NCI-H1694 treated with DMSO at 0.1 percent for 48 hours (cell line): ENCODE results near the gene DIP2B.

Experiments
- DNase-seq: peaks from one replicate; lab custom pipeline; 2025; lab: John Stamatoyannopoulos, UW

Gene DIP2B

DNA sequence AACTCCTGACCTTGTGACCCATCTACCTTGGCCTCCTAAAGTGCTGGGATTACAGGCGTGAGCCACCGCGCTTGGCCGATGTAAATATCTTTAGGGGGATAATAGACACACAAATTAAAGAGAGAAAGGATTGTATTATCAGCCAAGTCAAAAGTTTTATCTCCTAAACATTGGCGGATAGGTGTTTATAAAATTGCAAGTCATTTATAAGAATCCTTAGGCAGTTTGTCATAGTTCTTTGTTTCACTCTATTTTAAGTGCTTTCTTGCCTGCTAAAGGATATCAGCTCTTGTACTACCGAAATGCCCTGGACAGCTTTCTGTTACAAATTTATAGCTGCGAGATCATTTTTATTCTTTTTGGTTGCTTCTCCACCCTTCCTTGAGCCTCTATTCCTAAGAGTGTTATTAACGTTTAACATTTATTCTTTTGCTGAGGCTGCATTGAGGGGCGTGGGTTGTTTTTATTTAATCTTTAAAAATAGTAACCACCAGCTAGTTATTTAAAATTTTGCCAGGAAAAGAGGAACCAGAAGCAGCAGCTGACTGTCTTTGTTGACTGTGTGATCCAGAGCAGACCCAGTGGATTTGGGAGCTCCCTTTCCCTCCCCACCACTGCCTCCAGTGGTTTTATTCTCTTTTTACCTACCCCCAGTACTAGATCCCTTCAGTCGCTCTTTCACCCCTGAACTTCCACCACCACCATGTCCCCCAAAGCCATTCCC is 106.4 kb downstream of the DIP2B start:
- DNase-seq: no peak

DNA sequence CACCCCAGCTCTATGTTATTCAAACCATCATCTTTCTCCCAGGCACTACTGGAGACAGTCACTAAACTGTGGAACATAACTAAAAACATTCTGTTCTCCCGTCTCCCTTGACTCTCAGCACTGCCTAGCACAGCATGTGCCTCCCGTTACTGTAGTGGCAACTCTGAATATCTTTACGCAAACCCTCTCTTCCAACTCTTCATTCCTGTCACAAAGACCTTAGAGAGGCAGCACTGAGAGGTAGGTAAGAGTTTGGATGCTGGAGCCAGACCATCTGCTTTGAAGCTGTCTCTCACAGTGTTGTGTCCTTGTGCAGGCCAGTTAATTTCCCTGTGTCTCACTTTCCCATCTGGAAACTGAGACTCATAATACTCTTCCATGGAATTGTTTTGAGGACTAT is 108.1 kb downstream of the DIP2B start:
- DNase-seq: no peak

DNA sequence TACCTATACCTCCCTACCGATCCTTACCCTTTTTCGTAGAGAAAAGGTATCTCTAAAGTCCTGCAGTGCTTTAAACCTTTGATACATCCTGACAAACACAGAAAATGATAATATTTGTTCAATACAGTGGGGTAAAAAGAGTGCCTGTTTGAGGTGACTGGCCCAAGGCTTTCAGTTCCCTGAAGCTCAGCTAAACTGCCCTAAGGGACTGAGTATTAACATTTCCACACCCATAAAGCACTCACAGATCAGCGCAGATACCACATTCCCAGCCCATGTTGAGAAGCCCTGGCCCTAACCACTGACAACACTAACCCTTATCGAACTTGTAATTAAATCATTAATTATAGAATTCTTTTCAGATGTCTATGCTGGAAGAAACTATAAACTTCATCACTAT is 108.7 kb downstream of the DIP2B start:
- DNase-seq: no peak

DNA sequence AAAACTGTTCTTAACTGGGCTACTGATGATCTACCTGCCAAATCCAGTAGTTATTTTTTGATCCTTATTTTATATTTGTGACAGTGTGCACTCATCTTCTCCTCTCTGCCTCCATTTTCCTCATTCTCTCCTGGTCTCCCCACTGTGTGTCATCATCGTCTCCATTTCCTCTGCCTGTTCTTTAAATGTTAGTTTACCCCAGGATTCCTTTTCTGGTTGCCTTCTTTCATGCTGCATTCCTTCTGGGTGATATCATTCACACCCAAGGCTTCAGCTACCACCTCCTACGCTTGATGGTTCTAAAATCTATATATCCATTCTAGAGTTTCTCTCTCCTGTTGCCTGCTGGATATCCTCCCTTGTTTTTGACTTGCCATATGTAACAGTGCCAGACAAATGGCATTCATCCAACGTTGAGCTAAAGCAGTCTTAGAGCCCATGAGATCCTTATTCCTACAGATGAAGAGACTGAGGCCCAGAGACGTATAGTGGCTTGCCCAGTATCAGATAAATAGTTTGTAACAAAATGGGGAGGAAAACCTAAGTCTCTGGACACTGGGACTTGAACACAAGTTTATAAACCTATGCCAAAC is 109.5 kb downstream of the DIP2B start:
- no peak for DNase-seq

DNA sequence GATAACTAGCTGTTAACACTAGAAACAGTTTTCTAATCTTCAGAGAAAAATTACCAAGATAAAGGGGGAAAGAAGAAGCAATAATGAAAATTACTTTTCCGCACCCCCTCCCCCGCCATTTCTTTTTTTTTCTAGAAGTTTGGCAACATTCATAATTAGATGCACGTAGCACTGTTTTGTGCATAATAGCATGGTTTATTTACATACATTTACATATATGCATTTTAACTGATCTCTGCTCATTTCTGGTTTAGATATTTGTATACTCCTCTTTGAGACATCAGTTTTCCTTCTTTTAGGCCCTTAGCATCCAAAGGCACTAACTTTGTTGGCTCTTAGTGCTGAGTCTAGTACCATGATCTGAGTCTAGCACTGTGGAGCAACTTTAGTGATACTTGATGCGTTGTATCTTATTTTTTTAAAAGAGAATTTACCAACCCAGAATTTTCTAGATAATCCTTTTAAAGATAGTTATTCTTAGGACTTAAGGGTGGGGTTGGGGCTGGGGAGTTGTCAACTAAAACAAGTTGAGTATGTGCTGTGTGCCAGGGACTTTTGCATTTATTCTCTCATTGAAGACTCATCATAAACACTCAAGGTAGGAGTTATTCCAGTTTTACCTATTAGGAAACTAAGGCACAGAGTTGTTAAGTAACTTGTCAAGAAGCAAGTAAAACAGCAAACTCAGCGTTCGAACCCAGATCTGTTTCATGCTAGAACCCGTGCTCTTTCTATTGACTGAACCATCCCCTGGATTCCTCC is 110.5 kb downstream of the DIP2B start:
- no peak for DNase-seq

DNA sequence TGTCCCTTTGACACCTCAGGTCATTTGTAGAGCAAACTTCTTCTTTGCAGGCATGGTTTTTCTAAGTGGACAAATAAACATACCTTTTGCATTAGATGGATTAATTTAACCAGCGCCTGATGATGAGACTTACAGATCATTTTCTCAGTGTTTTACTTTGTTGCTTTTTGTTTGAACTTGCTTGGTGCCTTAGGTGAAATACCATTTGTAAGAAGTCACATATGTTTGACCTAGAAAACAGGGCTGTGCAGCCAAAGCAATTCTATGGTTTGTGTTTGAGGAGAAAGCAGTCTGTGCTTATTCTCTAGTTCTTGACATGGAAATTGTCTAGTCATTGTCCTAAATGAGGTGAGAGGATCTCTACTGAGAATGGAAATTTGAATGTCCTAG is 111.1 kb downstream of the DIP2B start:
- no peak for DNase-seq

DNA sequence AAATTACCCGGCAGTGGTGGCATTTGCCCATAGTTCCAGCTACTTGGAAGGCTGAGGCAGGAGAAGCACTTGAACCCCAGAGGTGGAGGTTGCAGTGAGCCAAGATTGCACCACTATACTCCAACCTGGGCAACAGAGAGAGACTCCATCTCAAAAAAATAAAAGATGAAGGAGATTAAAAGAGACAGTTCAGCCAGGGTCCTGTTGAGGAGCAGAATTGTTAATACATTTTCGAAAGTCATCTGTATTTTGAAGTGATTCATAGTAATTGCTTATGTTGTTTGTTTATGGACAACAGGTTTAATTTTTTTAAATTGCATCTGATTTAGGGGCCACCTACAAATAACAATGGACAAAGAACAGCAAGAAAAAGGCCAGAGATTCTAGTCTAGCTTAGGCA is 112.9 kb downstream of the DIP2B start:
- no peak for DNase-seq

DNA sequence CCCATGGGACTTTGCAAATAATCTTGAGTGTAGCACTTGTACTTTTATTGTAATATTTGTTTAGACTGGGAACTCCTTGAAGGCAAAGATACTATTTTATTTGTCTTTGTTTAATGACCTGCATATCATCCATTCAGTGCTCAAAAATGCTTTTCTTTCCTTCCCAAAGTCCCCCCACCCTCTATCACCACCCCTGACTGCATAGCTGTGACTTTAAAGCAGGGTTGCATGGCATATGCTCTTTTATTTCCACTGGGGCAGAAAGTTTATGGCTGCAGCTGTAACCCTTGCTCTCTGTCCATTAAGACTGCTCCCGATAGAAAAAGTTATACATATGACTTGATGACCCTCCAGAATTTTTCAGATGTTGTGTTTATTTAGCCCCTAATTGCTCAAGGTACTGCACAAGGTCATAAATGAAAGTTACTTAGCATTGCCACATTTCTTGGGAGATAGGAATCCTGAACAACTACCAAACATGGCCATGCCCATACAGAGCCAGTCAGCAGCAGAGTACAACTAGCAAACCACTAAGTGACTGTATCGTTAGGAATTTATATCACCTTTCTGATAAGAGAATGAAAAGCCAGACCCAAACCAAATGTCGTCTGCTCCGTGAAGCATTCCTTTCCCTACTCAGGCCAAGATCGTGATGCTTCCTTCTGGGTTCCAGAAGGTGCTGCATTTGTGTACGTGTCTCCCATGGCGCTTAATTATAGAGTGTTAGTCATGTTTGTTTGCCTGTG is 114.3 kb downstream of the DIP2B start:
- DNase-seq: no peak

DNA sequence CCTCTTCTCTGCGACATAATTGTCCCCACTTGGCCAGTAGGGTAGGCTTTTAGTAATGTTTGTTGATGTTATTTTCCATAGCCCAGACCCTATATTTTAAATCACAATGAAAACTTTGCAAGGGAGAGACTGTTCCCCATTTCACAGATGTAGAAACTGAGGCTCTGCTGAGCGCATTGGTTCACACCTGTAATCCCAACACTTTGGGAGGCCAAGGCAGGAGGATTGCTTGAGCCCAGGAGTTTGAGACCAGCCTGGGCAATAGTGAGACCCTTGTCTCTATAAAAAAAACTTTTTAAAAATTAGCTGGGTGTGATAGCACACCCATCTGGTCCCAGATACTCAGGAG is 114.8 kb downstream of the DIP2B start:
- DNase-seq: no peak

DNA sequence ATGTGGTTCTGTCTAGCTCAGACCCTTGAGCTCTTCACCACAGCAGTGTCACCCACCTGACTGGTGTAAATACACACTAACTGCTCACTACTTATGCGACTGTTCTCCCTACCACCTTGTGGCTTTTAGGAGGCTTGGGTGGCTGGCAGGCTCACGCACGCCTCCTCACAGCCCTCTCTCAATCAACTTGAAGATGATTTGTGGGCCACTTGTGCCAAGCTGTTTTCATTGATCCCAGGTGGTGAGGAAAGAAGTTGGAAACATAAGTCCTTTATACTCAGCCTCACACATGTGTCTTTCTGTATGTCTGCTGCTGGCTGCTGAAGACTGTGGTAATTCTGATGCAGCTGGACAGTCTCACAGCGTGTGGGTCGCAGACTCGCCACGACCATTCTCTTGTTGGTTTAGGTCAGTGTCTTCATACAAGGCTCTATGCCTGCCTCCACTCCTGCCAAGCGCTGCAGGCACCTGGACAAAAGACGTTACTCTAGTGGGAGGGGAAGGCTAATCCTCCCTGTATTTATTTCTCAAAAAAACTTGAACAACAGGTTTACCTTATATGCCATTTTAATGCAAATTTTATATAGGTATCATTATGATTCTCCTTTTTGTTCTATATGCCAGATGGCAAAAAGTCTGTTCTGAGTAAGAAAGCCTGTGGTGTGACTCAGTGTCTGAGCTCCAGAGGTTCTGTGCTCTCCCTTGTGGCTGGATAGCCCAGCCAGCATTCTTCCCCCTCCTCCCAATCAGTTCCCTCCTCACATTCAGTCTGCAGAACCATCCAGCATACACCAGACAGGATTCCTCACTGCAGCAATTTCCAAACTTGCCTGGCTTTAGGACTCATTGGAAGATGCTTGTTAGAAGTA is 115.6 kb downstream of the DIP2B start:
- DNase-seq: no peak

DNA sequence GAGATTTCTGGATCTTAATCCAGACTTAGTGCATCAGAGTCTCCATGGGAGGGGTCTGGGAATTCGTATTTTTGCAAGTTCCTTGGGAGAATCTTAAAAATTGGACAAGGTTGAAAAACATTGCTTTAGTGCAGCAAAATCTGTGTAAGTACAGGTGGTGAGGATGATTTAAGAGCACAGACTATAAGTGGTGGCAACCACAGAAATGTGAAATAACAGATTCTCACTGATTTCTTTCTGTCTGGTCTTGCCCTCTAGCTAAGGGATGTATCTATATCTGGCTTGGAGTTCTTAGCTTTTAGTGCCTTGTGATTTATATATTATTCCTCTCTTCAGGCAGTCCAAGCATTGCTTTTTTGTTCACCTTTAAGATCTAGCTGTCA is 116.2 kb downstream of the DIP2B start:
- DNase-seq: no peak

DNA sequence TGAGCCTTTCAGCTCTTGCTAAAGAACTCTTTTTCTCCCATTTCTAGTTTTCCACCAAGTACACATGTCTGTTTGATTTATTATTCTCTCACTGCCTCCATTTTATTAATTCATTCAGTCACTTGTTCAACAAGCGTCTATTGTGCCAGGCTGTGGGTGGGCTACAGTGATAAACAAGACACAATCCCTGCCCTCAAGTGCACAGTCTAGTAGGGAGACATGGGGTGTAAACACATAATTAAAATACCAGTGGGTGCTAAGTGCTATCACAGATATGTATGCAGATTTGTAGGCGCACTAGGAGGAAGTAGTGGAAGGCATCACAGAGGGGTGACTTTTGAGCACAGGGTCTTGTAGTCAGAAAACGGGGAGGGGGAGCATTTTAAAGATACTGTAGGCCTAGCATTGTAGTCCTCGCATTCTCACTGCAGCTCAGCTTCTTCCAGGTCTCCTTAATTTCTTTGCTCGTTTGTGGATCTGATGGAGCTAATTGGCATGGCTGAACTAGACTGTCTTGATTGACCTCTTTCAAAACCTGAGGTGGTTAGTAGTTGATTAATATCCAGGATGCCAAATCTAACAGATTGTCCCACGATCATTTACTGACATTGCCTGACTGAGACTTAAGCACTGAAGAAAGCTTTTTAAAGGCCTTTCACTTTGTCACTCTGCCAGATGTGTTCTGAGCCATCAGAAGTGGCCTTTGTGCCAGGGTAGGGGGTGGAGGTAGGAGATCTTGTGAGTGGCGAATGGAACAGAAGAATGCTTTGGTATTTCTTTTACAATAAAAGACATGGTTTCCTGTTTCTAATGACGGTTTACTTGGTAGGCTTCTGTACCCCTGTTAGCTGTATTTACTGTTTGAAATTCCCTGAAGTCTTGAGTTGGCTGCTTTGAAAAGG is 116.9 kb downstream of the DIP2B start:
- no peak for DNase-seq

DNA sequence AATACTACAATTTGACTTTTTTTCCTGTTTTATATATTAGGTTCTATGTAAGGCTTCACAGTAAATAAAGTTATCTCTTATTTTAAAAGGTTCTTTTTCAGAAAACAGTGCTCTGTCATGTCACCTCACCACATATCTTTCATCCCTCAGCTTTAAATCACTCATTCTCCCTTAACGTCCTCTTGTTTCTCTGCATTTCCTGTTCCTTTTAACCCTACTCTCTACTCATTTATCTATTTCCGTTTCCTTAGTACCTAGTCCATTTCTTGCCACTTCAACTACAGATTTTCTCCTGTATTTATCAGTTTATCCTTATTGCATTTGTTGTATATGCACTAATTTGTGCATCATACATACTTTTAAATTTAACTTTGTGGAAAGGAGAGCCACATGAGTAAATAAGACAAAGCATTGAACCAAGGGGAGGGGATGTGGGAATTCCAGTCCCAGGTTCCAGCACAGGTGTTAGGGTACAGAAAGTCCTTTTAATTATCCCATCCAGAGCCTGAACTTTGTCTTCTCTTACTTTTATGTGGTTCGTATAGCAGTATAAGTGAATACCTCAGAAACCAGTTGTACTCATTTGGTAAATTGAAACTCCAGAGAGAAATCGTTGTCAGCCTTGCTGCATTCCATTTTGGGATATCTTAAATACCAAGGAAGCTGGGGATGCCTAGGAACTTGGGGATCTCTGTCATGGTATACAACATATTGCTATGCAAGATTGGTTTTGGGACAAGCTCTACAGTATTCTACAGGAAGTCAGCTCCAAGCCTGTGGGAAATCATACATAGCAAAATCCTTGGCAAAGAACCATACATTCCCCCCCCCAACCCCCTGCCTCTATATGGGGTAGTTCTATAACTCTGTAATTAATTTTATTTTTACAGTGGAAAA is 120.5 kb downstream of the DIP2B start:
- DNase-seq: no peak

DNA sequence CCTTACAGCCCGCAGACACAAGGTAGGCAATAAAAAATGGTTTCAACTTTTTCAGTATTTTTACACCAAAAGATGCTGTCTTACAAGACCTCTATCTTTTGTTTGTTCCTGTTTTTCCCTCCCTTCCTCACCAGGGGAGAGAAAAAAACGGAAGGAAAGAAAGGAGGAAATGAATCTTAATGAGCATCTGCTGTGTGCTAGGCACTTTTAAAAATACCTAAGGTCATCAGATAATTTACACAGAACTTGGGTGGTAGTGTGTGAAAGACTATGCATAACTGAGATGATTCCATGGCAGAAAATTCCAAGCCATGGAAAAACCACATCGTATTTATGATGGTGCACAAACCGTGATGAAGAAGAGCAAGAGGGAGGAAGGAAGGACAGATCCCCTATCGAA is 121.2 kb downstream of the DIP2B start:
- DNase-seq: no peak

DNA sequence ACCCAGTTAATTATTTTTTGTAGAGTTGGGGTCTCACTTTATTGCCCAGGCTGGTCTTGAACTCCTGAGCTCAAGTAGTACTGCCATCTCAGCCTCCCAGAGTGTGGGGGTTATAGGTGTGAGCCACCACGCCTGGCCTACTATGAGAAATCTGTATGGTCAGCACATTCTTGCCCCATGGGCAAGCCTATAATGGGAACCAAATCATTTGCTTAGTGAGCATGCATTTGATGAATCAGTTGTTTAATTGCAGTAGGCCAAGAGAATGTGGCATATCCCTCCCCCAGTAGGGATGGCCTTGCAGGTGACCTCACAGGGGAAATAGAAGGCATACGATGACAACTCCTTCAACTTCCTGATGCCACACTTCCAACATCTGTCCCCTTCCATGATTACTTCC is 122.7 kb downstream of the DIP2B start:
- no peak for DNase-seq

DNA sequence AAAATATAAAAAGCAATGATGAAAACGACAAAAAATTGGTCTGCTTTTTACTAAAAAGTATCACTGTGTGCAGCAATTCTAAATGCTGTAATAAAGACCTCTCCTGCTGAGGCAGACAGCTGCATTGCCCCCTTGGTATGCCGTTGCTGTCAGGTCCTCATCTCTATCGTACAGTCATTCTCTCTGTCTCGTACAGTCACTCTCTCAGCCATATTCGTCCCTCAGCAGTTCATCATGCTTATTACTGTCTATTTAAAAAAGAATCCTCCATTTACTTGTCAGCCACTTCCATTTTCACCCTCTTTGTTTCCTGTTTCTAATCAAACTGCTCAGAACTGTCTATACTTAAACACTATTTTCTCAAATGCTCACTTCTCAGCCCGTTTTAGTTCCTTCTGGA is 123.6 kb downstream of the DIP2B start:
- no peak for DNase-seq

DNA sequence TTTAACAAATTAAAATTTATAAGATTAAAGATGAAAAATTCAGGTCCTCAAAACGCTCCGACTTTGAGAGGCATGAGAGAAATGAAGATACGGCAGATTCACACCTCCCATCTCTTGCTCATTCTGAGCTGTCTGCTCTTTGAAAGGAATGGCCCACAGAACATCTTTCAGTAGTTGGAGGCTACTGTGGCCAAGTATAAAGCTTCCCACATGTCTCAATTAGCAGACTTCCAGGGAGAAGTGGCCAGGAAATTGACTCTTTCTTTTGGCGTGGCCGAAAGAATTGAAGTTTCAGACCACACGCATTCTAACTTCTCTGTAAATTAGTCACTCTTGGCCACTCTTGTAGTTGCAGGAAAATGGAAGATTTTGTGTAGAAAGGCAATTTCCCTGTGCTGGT is 129.2 kb downstream of the DIP2B start:
- DNase-seq: no peak

DNA sequence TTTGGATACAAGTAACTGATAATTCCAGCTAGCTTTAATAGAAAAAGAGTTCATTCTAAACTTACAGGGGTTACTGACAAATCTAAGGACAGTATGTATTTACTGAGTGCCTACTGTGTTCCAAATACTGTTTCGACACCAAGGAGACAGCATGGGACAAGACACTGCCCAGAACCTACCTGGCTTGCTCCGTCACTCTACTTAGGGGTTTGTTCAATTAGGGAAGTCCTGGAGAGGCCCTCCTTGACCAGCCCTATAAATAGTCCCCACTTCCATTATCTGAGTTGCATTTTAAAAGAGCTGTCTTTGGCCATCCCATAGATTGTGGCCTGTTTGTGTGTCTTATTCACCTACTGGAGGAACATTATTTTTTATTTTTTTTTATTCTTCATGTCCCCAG is 129.6 kb downstream of the DIP2B start:
- no peak for DNase-seq

DNA sequence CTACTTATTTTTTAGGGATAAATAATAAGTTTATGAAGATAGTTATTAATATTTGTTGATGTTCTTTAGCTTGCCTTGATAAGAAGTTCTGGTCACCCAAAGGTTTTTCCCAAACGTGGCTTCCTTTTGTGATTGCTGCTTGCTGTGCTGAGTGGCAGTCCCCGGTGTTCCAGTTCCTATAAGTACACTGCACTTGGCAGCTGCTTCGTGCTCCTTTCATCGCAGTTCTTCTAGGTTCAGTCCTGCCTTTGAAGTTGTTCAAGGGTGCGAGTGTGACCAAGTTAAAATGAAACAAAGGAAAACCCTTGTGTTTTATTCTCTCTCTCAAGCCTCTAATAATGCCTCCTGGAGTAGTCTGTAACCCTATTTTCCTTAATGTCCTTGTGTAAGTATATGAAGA is 130.6 kb downstream of the DIP2B start:
- DNase-seq: no peak

DNA sequence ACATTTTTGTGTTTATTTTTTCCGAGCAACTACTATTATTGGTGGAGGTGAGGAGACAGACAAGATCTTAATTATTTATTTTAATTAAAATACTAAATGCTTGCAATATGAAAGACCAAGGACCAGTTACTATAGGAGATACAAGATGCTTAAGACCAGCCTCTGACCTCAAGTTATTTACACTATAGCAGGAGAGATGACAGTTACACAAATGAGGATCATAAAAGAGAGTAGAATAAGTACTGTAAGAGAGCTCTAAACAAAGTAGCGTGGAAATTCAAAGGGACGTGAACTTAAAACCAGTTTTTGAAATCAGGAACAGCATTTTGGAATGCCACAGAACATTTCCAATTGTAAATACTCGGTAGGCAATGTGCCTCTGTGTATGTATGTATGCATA is 131.1 kb downstream of the DIP2B start:
- DNase-seq: no peak
